Hematopoietic multipotent progenitor cell treated with erythropoietin and hydrocortisone succinate and interleukin-3 and kit ligand, for 17 days (in vitro differentiated cells): ENCODE measurements around the gene TSHZ3.

Source experiments
- DNase-seq: peaks from one replicate; pipeline ENCODE4 v3.0.0-alpha.2; 2015; ENCODE audit warnings: low spot score

Gene TSHZ3

GRCh38 chr19:31313291-31314030 is 35.8 kb downstream of the TSHZ3 start:
- no peak for DNase-seq

DNA sequence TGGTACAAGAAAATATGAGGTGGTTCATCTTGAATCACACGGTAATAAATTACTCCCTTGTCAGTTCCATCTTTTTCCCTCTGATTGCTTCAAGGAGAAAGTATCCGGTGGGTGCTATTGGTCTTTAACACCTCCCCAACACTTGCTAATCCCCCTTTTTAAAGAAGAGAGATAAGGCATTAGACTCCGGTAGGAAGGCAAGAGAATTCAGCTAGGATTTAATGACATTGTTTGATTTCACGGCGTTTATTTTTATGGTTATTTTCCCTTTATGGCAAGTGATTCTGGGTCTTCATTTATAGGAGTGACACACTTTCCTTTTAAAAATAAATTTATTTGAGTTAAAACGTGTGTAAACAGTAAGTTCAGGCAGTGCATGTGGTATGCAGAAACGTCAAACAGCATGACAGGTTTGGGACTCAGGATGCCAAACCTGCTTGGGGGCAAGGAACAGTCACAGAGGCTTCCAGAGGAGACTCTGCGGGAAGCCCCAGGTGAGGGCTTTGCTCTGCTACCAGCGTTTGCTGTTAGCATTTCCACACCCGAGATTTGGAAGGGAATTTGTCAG is 36.5 kb downstream of the TSHZ3 start:
- no peak for DNase-seq

GRCh38 chr19:31312009-31312676 is 37.1 kb downstream of the TSHZ3 start:
- no peak for DNase-seq

- DNase-seq: no peak
Observed at GRCh38 chr19:31310432-31311133, 38.7 kb downstream of the TSHZ3 start.

- no peak for DNase-seq
Observed at GRCh38 chr19:31308781-31309180, 40.5 kb downstream of the TSHZ3 start.

DNA sequence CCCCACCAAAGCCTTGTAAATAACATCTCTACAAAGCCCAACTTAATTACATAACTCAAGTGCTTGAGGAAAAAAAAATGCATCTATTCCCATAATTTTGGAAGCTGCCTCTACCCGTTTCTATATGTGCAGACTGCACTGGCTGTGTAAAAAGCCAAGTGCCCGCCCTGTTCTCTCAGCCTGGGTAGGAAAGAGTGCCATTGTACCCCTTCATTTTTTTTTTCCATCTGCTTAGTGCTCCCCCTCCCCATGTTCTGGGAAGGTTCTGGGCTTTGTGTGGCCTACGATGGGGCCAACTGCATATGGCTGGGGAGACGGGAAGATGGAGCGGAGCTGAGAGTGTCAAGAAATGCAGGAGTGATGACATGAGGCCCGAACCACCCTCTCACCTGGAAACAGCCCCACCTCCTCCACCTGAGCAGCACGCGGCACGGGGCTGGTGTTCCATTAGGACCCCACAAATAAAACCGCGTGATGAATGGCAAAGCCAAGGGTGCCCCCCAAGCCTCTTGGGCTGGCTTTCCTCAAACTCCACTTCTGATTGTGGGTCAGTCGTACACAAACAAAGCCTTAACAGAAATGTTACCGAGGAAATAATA is 42.1 kb downstream of the TSHZ3 start:
- DNase-seq: no peak

DNA sequence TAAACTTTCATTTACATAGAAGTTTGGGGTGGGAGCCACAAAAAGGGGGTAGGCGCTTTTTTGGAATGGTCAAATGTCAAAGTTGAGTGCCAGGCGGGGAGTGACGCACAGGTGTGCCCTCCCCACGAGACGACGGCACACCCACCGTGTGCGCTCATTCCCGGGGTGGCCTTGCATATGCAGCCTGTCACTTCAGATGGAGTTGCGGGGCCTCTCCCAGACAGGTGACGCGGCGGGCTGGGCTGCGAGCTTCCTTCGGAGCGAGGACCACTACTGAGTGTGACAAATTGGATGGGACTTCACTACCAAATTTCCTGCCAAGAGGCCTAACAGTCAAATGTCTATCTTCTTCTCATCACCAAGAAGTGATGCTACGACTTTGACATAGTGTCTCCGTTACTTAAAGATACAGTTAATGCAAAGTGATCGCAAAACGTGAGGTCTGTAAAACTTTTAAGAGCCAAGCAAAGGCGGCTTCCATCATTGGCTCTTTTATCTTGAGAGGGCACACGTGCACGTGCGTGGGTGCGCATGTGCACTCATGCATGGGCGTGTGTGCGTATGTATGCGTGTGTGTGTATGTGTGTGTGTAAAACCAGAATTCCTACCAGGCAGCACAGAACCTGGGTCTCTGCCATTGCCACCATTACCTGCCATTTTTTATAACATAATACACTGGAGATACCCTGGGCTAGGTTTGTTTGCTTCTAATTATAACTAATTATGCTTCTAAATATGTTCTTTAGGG is 43.1 kb downstream of the TSHZ3 start:
- DNase-seq: no peak

- DNase-seq: no peak
Observed at GRCh38 chr19:31304831-31305312, 44.4 kb downstream of the TSHZ3 start.

DNA sequence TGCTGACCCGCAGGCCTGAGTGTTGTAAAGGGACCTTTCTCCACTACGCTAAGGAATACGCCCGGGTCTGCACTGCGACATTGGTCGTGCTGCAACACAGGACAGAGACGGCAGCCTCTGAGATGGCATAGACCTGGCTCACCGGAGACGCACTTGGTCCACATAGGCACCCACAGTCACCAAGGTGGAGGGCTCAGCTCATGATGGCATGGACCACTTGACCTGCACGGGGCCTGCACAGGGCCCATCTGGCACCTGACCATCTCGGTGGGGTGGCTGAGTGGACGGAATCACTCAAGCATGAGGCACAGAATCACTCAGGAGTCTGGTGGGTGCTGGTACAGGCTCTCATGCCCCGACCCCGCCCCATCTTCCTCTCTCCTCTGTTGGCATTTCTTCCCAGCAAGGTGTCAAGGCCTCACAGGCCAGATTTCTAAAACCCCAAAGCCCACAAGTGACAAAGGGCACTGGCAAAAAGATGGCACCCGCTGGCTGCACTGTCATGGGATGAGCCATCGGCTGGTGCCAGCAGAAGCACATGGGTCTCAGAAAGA is 45.9 kb downstream of the TSHZ3 start:
- no peak for DNase-seq

DNA sequence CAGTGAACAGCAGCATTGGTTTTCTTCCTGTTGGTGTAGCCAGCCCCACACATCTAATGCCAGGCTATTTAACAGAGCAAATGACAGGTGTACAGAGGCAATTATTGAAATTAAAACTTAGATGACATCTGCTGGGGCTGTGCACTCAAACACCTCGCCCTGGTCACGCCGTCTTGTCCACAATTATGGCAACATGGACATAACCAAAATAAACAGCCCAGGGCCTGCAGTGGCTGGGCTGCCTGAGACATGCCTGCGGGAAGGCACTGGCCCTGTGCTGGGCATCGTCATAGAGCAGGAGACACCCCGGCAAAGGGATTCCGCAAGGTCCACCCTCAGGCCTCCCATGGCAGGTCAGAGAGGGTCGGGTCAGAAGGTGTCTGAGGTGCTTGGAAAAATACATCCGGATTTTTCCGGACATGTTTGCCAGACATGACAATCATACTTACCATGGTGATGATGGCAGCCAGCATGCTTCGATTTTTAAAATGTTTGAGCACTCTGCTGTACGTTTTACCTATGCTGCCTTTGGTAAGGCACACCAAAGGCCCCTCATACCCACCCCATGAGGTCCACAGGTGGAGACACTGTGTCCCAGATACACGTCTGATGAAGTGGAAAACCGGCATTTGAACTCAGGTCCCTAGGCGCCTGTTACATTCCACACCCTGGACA is 47.8 kb downstream of the TSHZ3 start:
- DNase-seq: no peak

GRCh38 chr19:31300422-31300821 is 48.8 kb downstream of the TSHZ3 start:
- DNase-seq: no peak

- no peak for DNase-seq
Observed at GRCh38 chr19:31299665-31300064, 49.6 kb downstream of the TSHZ3 start.

- DNase-seq: no peak
Observed at GRCh38 chr19:31297991-31298390, 51.2 kb downstream of the TSHZ3 start.

DNA sequence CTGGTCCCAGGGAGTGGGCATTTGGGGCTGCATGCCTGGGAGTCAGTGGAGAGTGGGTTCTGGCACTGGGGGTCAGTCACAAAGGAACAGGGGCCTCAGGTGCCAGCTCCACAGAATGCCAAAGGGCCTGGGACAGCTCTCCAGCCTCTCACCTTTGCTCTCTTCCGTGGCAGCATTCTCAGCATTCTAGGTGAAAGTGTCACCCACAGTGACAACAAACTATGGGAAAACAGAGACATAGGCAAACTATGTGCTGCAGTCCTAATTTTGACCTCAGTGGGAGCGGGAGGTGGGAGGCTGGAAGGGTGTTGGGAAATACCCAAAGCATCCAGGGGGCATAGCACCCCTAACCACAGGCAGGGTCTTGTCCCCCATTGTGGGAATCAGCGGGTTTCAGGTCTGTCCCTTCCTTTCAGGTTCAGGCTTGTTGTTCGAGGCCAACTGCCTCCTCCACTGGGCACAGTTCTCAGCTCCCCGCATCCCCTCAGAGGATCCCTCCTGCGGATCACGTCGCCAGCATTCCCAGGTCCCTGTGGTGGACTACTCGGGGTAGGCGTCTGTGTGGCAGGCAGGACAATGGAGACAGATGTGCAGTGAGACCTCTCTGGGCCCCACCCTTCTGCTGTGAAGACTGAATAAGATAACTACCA is 52.4 kb downstream of the TSHZ3 start:
- no peak for DNase-seq

GRCh38 chr19:31294189-31294588 is 55.0 kb downstream of the TSHZ3 start:
- DNase-seq: no peak

DNA sequence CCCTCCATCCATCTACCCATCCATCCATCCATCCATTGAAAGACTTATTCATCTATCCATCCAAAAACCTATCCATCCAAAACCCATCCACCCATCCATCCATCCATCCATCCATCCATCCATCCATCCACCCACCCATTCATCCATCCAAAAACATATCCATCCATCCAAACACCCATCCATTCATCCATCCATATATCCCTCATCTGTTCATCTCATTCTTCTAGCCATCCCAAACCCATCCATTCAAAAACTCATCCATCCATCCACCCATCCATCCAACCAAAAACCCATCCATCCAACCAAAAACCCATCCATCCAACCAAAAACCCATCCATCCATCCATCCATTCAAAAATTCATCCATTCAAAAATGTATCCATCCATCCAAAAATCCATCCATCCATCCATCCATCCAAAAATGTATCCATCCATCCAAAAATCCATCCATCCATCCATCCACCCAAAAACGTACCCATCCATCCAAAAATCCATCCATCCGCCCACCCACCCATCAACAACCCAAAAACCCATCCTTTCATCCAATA is 56.5 kb downstream of the TSHZ3 start:
- no peak for DNase-seq

DNA sequence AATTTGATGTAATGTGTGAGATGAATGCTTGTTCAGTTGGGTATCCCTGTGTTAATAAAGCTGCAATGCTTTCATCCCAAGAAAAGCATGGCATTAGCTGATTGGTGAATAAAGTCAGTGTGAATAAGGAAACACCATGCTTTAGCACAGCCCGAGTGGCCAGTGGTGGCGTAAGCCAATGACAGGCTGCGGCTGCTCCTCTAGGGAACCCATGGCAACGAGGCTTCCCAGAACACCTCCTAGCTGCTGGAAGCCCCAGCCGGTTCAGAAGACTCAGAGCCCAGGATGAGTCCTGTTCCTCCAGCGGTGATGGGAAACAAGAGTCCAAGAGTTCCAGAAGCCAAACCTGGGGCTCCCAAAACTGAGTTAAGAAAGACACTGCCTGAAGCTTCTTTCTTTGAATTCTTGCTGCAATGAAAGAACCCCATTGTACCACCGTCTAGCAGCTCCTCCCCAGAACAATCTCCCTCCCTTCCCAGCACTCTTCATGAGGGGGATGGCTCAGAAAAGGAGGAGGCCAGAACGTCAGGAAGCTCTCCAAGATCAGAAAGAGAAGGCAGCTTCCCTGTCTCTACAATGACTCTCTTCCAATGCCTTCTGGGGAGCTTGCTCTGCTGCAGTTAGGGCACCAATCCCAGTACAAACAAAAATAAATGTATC is 58.2 kb downstream of the TSHZ3 start:
- DNase-seq: no peak

GRCh38 chr19:31289976-31290375 is 59.3 kb downstream of the TSHZ3 start:
- DNase-seq: no peak

DNA sequence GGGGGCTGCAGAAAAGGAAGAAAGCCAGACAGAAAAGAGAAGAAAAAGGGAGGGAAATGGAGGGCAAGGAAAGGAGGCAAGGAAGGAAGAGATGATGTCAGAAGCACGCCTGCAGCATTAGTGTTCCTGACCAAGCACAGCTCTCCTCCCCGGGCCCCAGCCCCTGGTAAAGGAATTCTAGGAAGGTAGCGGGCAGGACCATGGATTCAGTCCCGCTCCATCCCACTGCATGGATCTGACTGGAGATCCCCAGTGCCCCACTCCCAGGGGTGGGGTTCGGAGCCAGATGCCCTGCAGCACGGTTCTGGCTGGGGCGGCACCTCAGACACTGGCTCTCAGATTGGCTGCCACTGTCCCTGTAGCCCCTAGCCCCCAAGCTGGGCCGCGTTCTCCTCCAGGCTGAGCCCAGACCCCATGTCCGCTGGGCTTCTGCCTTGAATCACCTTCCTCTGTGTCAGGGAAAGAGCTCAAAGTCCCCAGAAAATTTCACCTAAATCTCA is 59.8 kb downstream of the TSHZ3 start:
- no peak for DNase-seq
